ENCODE data around the gene AOAH. TPM values are rescaled to one million over a fixed set of nuclear protein-coding genes. Genes with fewer than 3 reads are reported as not detected.

The AOAH gene
- total and polyA plus RNA-seq, 2 of the 13 experiments (the other 11 are each of a cell fraction or from before 2014, with no cell fraction given), result not detected

DNA sequence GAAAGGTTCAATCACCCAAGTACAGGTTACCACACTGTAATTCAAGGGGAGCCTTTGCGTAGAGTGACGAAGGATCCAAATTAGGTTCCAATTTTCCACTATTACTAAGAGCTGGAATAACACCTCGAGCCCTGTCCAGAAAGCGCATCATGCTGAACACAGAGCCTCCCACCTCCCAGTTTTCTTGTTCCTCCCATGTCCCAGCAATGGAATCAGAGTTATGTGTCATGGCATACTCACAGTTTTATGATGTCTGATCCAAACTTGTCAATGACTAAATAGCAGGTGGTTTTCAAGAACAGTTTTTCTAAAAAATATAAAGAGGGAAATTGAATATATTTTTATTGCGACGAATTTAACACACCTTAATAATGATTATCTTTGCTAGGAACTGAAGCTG lies 50.6 kb downstream of the AOAH start:
- Histone ChIP-seq H3K27ac (ENCODE audit: extremely low read length, insufficient read depth, low read length) (no peak overlapping the region), H3K79me2 (ENCODE audit: insufficient read depth, low read length) (no peaks in the 10 kb centered on the region), H3K27me3 (ENCODE audit: control insufficient read depth in 1 of 2, insufficient read depth in 2 of 2, low read length in 2 of 2) (no peaks in the 10 kb centered on the region), H3K4me1 (ENCODE audit: insufficient read depth, low read length) (no peaks in the 10 kb centered on the region), H3K4me3 (replicated peaks in 1 of 3; ENCODE audit: insufficient read depth in 1 of 3, low read depth in 2 of 3, low read length in 3 of 3) (no peak overlapping the region), H2AFZ (ENCODE audit: low read length) (no peak overlapping the region), H4K20me1 (ENCODE audit: insufficient read depth, low read length) (no peaks in the 10 kb centered on the region), H3K36me3 (replicated peaks in 1 of 2; ENCODE audit: control insufficient read depth in 1 of 2, insufficient read depth in 2 of 2, low read length in 2 of 2) (no peaks in the 10 kb centered on the region), H3K4me2 (ENCODE audit: low read depth, low read length) (no peak overlapping the region), H3K9ac (ENCODE audit: insufficient read depth, low read depth, low read length) (no peak overlapping the region), H3K9me3 (ENCODE audit: low read length) (no peaks in the 10 kb centered on the region)
- BruUV-seq (replicated peaks), result no TSS peak
- WGBS (ENCODE audit: low lambda C conversion rate), result 44% methylated on average over 4 of the region's 6 CpGs
- no peak for DNase-seq (ENCODE audit: low spot score)
- intact Hi-C loops (cut with micrococcal nuclease; ENCODE audit: unreplicated experiment), result no loop called here
- TF ChIP-seq CCDC6 (CRISPR knock-in tag; IDR thresholded peaks at IDR 0.05) (no peak), RFX1 (IDR thresholded peaks at IDR 0.05) (no peak), ZNF12 (CRISPR knock-in tag; IDR thresholded peaks at IDR 0.05) (no peak), ONECUT2 (CRISPR knock-in tag; IDR thresholded peaks at IDR 0.05) (no peak), CBFB (CRISPR knock-in tag; IDR thresholded peaks at IDR 0.05) (no peak), REL (CRISPR knock-in tag; conservative IDR thresholded peaks at IDR 0.05) (no peak), PHF5A (CRISPR knock-in tag; IDR thresholded peaks at IDR 0.05; ENCODE audit: low read depth, unreplicated experiment) (no peak), SIX4 (CRISPR knock-in tag; IDR thresholded peaks at IDR 0.05) (no peak), MAF1 (CRISPR knock-in tag; IDR thresholded peaks at IDR 0.05; ENCODE audit: borderline replicate concordance) (no peak), FLYWCH1 (CRISPR knock-in tag; IDR thresholded peaks at IDR 0.05) (no peak), ZNF333 (CRISPR knock-in tag; IDR thresholded peaks at IDR 0.05; ENCODE audit: borderline replicate concordance) (no peak), ZNF724P (CRISPR knock-in tag; IDR thresholded peaks at IDR 0.05; ENCODE audit: borderline replicate concordance) (no peak), TMF1 (CRISPR knock-in tag; IDR thresholded peaks at IDR 0.05; ENCODE audit: low read depth) (no peak), ZFP41 (CRISPR knock-in tag; IDR thresholded peaks at IDR 0.05; ENCODE audit: borderline replicate concordance) (no peak)
- TF ChIP-seq, protein P1, sequence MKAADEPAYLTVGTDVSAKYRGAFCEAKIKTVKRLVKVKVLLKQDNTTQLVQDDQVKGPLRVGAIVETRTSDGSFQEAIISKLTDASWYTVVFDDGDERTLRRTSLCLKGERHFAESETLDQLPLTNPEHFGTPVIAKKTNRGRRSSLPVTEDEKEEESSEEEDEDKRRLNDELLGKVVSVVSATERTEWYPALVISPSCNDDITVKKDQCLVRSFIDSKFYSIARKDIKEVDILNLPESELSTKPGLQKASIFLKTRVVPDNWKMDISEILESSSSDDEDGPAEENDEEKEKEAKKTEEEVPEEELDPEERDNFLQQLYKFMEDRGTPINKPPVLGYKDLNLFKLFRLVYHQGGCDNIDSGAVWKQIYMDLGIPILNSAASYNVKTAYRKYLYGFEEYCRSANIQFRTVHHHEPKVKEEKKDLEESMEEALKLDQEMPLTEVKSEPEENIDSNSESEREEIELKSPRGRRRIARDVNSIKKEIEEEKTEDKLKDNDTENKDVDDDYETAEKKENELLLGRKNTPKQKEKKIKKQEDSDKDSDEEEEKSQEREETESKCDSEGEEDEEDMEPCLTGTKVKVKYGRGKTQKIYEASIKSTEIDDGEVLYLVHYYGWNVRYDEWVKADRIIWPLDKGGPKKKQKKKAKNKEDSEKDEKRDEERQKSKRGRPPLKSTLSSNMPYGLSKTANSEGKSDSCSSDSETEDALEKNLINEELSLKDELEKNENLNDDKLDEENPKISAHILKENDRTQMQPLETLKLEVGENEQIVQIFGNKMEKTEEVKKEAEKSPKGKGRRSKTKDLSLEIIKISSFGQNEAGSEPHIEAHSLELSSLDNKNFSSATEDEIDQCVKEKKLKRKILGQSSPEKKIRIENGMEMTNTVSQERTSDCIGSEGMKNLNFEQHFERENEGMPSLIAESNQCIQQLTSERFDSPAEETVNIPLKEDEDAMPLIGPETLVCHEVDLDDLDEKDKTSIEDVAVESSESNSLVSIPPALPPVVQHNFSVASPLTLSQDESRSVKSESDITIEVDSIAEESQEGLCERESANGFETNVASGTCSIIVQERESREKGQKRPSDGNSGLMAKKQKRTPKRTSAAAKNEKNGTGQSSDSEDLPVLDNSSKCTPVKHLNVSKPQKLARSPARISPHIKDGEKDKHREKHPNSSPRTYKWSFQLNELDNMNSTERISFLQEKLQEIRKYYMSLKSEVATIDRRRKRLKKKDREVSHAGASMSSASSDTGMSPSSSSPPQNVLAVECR (CRISPR knock-in tag; IDR thresholded peaks at IDR 0.05; ENCODE audit: borderline replicate concordance), result no peak
- TF ChIP-seq, protein P2, sequence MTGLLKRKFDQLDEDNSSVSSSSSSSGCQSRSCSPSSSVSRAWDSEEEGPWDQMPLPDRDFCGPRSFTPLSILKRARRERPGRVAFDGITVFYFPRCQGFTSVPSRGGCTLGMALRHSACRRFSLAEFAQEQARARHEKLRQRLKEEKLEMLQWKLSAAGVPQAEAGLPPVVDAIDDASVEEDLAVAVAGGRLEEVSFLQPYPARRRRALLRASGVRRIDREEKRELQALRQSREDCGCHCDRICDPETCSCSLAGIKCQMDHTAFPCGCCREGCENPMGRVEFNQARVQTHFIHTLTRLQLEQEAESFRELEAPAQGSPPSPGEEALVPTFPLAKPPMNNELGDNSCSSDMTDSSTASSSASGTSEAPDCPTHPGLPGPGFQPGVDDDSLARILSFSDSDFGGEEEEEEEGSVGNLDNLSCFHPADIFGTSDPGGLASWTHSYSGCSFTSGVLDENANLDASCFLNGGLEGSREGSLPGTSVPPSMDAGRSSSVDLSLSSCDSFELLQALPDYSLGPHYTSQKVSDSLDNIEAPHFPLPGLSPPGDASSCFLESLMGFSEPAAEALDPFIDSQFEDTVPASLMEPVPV (CRISPR knock-in tag; IDR thresholded peaks at IDR 0.05), result no peak
- TF ChIP-seq, protein P3, sequence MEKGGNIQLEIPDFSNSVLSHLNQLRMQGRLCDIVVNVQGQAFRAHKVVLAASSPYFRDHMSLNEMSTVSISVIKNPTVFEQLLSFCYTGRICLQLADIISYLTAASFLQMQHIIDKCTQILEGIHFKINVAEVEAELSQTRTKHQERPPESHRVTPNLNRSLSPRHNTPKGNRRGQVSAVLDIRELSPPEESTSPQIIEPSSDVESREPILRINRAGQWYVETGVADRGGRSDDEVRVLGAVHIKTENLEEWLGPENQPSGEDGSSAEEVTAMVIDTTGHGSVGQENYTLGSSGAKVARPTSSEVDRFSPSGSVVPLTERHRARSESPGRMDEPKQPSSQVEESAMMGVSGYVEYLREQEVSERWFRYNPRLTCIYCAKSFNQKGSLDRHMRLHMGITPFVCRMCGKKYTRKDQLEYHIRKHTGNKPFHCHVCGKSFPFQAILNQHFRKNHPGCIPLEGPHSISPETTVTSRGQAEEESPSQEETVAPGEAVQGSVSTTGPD (CRISPR knock-in tag; IDR thresholded peaks at IDR 0.05), result no peak
- TF ChIP-seq, protein P4, sequence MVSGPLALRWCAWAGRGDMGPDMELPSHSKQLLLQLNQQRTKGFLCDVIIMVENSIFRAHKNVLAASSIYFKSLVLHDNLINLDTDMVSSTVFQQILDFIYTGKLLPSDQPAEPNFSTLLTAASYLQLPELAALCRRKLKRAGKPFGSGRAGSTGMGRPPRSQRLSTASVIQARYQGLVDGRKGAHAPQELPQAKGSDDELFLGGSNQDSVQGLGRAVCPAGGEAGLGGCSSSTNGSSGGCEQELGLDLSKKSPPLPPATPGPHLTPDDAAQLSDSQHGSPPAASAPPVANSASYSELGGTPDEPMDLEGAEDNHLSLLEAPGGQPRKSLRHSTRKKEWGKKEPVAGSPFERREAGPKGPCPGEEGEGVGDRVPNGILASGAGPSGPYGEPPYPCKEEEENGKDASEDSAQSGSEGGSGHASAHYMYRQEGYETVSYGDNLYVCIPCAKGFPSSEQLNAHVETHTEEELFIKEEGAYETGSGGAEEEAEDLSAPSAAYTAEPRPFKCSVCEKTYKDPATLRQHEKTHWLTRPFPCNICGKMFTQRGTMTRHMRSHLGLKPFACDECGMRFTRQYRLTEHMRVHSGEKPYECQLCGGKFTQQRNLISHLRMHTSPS (CRISPR knock-in tag; IDR thresholded peaks at IDR 0.05; ENCODE audit: low read depth), result no peak
- POLR2A ChIA-PET, result no interaction called here
- CTCF ChIA-PET (ENCODE audit: low intra/inter-chr PET ratio, low total read pairs), result no interaction called here
- no peak for ATAC-seq
- no peak for FAIRE-seq
- in situ Hi-C loops (cut with HindIII; ENCODE audit: extremely low pct_ligation_motif_present, low pct_unique_long_range_greater_than_20kb), result loop anchor here (5.0 to 25.0 kb wide), 2 partner anchors 186 to 514 kb away; no protein-coding TSS in a partner anchor

All from HepG2 (cell line).